Ishikawa (cell line): ENCODE data around the gene NUMA1.

Source experiments
- CEBPB ChIP-seq: IDR thresholded peaks from 2 replicates; pipeline ENCODE4 v1.6.1; 2012
- CREB1 ChIP-seq: IDR thresholded peaks from 2 replicates; pipeline ENCODE4 v1.6.1; 2012; ENCODE audit warnings: low read depth
- EGR1 ChIP-seq: IDR thresholded peaks from 2 replicates; pipeline ENCODE4 v1.6.1; 2012
- EP300 ChIP-seq: IDR thresholded peaks from 2 replicates; pipeline ENCODE4 v1.6.1; 2012; ENCODE audit warnings: borderline replicate concordance
- FOXM1 ChIP-seq: IDR thresholded peaks from 2 replicates; pipeline ENCODE4 v1.6.1; 2012; ENCODE audit warnings: low read depth, borderline replicate concordance
- TAF1 ChIP-seq: IDR thresholded peaks from 2 replicates; pipeline ENCODE4 v1.6.1; 2012; ENCODE audit warnings: low read depth, mild to moderate bottlenecking
- TCF12 ChIP-seq: IDR thresholded peaks from 2 replicates; pipeline ENCODE4 v1.6.1; 2012; ENCODE audit warnings: low read depth
- YY1 ChIP-seq: IDR thresholded peaks from 2 replicates; pipeline ENCODE4 v1.6.1; 2012; ENCODE audit warnings: low read depth
- TF ChIP-seq, protein P1 (sequence below): IDR thresholded peaks from 2 replicates; pipeline ENCODE4 v1.6.1; 2012; ENCODE audit warnings: low read depth, mild to moderate bottlenecking
- TF ChIP-seq, protein P2 (sequence below): IDR thresholded peaks from 2 replicates; pipeline ENCODE4 v1.6.1; 2012
- TF ChIP-seq, protein P3 (sequence below): IDR thresholded peaks from 2 replicates; pipeline ENCODE4 v1.6.1; 2012

DNA sequence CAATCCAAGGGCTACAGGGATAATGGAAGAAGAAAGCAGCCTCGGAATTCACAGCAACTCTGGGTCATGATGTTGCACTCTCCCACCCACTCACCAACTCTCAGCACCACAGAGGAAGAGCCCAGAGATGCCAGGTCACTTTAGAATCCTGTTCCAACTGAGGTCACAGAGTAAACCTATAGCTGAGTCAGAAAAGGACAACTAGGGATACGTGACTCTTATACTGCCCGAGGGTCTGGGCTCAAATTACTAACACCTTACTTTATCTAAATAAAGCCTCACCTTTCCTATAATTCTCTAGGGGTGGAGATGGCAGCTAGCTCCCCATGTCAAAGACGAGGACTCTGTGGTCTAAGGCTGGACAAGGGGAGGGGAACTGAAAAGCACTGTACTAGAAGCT lies 57.0 kb downstream of the NUMA1 start:
- TF ChIP-seq EP300 (no peak), TAF1 (no peak), CEBPB (no peak), YY1 (no peak), CREB1 (no peak), FOXM1 (no peak), EGR1 (no peak), TCF12 (no peak)
- TF ChIP-seq, protein P1, sequence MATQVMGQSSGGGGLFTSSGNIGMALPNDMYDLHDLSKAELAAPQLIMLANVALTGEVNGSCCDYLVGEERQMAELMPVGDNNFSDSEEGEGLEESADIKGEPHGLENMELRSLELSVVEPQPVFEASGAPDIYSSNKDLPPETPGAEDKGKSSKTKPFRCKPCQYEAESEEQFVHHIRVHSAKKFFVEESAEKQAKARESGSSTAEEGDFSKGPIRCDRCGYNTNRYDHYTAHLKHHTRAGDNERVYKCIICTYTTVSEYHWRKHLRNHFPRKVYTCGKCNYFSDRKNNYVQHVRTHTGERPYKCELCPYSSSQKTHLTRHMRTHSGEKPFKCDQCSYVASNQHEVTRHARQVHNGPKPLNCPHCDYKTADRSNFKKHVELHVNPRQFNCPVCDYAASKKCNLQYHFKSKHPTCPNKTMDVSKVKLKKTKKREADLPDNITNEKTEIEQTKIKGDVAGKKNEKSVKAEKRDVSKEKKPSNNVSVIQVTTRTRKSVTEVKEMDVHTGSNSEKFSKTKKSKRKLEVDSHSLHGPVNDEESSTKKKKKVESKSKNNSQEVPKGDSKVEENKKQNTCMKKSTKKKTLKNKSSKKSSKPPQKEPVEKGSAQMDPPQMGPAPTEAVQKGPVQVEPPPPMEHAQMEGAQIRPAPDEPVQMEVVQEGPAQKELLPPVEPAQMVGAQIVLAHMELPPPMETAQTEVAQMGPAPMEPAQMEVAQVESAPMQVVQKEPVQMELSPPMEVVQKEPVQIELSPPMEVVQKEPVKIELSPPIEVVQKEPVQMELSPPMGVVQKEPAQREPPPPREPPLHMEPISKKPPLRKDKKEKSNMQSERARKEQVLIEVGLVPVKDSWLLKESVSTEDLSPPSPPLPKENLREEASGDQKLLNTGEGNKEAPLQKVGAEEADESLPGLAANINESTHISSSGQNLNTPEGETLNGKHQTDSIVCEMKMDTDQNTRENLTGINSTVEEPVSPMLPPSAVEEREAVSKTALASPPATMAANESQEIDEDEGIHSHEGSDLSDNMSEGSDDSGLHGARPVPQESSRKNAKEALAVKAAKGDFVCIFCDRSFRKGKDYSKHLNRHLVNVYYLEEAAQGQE, result no peak
- TF ChIP-seq, protein P2, sequence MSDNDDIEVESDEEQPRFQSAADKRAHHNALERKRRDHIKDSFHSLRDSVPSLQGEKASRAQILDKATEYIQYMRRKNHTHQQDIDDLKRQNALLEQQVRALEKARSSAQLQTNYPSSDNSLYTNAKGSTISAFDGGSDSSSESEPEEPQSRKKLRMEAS, result no peak
- TF ChIP-seq, protein P3, sequence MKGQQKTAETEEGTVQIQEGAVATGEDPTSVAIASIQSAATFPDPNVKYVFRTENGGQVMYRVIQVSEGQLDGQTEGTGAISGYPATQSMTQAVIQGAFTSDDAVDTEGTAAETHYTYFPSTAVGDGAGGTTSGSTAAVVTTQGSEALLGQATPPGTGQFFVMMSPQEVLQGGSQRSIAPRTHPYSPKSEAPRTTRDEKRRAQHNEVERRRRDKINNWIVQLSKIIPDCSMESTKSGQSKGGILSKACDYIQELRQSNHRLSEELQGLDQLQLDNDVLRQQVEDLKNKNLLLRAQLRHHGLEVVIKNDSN, result no peak
